Nephron (organoid): ENCODE measurements around the gene TBCK.
A peak's percentile ranks its signal among the peaks of the same experiment; 100 is the strongest.

Source experiments
- H3K27ac Mint-ChIP-seq, 3 experiments: 2 replicates each; pipeline ENCODE4 v1.8.0; 2020; ENCODE audit warnings: mixed read lengths in 3 of 3, mild to moderate bottlenecking in 2 of 3, moderate library complexity in 1 of 3
- H3K27me3 Mint-ChIP-seq: 2 replicates; pipeline ENCODE4 v1.8.0; 2021; ENCODE audit warnings: low read depth, mild to moderate bottlenecking, moderate library complexity, mixed read lengths
- H3K36me3 Mint-ChIP-seq: 2 replicates; pipeline ENCODE4 v1.8.0; 2020; ENCODE audit warnings: low read depth, mixed read lengths
- H3K4me1 Mint-ChIP-seq: 2 replicates; pipeline ENCODE4 v1.8.0; 2020; ENCODE audit warnings: mixed read lengths
- H3K4me3 Mint-ChIP-seq, 3 experiments: 2 replicates each; pipeline ENCODE4 v1.8.0; 2020; ENCODE audit warnings: mild to moderate bottlenecking in 3 of 3, mixed read lengths in 3 of 3, moderate library complexity in 2 of 3
- H3K9me3 Mint-ChIP-seq: 2 replicates; pipeline ENCODE4 v1.8.0; 2020; ENCODE audit warnings: mixed read lengths
- CTCF ChIP-seq, 3 experiments: fragments of 200-600 bp; sonication (generic); IDR thresholded peaks; one replicate each; pipeline ENCODE4 v1.5.0; 2021; ENCODE audit warnings: antibody characterized with exemption in 3 of 3; ENCODE audit not compliant: unreplicated experiment in 3 of 3

Gene TBCK

GRCh38 chr4:106095408-106095807, 220.6 kb downstream of the TBCK start:
- Mint-ChIP-seq H3K4me1 (peaks cover 11% of the 10 kb centered on the region), H3K4me3 (no peak overlapping the region), H3K27ac (peak overlapping the region in 1 of 3 experiments; percentile 11), H3K9me3 (peaks cover 16% of the 10 kb centered on the region), H3K27me3 (no peaks in the 10 kb centered on the region), H3K36me3 (peaks cover 48% of the 10 kb centered on the region)
- TF ChIP-seq CTCF (IDR thresholded peaks at IDR 0.05; ENCODE audit: unreplicated experiment in 3 of 3), result no peak

DNA sequence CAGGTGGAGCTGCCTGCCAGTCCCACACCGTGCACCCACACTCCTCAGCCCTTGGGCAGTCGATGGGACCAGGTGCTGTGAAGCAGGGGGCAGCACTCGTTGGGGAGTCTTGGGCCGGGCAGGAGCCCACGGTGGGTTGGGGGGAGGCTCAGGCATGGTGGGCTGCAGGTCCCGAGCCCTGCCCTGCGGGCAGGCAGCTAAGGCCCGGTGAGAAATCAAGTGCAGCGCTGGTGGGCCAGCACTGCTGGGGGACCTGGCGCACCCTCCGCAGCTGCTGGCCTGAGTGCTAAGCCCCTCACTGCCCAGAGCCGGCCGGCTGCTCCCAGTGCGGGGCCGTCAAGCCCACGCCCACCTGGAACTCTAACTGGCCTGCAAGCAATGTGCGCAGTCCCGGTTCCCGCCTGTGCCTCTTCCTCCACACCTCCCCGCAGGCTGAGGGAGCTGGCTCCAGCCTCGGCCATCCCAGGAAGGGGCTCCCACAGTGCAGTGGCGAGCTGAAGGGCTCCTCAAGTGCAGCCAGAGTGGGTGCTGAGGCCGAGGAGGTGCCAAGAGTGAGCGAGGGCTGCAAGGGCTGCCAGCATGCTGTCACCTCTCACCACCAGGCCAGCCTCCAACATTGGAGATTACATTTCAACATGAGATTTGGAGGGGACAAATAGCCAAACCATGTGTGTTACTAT, 223.5 kb downstream of the TBCK start:
- no peak overlapping the region for H3K27ac Mint-ChIP-seq
- H3K4me1 Mint-ChIP-seq, result peaks cover 11% of the 10 kb centered on the region
- peaks cover 39% of the 10 kb centered on the region for H3K9me3 Mint-ChIP-seq
- TF ChIP-seq CTCF (IDR thresholded peaks at IDR 0.05; ENCODE audit: unreplicated experiment in 3 of 3), result no peak
- H3K4me3 Mint-ChIP-seq, result no peak overlapping the region
- peaks cover 77% of the 10 kb centered on the region for H3K36me3 Mint-ChIP-seq
- H3K27me3 Mint-ChIP-seq, result no peaks in the 10 kb centered on the region

GRCh38 chr4:106090826-106091225, 225.2 kb downstream of the TBCK start:
- Mint-ChIP-seq H3K4me1 (peaks cover 5% of the 10 kb centered on the region), H3K36me3 (peaks cover 94% of the 10 kb centered on the region), H3K27ac (no peak overlapping the region), H3K9me3 (peaks cover 52% of the 10 kb centered on the region), H3K27me3 (no peaks in the 10 kb centered on the region), H3K4me3 (no peak overlapping the region)
- TF ChIP-seq CTCF (IDR thresholded peaks at IDR 0.05; ENCODE audit: unreplicated experiment in 3 of 3), result no peak

DNA sequence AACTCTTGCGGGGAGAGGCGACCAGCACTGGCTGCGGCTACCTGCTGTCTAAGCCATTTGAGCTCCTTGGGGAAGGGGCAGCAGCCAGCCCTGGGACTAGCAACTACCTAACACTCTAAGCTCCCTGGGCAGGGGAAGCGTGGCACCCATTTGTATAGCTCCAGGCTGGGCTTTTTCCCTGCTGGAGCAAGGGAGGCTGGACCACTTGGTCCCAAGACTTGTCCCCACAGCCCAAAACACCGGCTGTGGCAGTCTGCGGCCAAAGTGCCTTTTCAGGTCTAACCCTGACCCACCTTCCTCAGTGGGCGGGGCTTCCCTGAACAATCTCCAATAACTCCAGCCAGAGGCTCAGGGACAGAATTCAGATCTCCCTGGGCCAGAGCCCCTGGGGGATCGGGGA, 232.9 kb downstream of the TBCK start:
- Mint-ChIP-seq H3K27me3 (no peaks in the 10 kb centered on the region), H3K4me1 (no peaks in the 10 kb centered on the region), H3K9me3 (peaks cover 65% of the 10 kb centered on the region), H3K27ac (no peak overlapping the region), H3K4me3 (no peak overlapping the region), H3K36me3 (peaks cover 95% of the 10 kb centered on the region)
- TF ChIP-seq CTCF (IDR thresholded peaks at IDR 0.05; ENCODE audit: unreplicated experiment in 3 of 3), result no peak

GRCh38 chr4:106080376-106080775, 235.6 kb downstream of the TBCK start:
- TF ChIP-seq CTCF (IDR thresholded peaks at IDR 0.05; ENCODE audit: unreplicated experiment in 3 of 3), result no peak
- no peak overlapping the region for H3K4me3 Mint-ChIP-seq
- H3K36me3 Mint-ChIP-seq, result peaks cover 92% of the 10 kb centered on the region
- H3K9me3 Mint-ChIP-seq, result peaks cover 62% of the 10 kb centered on the region
- no peak overlapping the region for H3K27ac Mint-ChIP-seq
- no peaks in the 10 kb centered on the region for H3K4me1 Mint-ChIP-seq
- H3K27me3 Mint-ChIP-seq, result no peaks in the 10 kb centered on the region

DNA sequence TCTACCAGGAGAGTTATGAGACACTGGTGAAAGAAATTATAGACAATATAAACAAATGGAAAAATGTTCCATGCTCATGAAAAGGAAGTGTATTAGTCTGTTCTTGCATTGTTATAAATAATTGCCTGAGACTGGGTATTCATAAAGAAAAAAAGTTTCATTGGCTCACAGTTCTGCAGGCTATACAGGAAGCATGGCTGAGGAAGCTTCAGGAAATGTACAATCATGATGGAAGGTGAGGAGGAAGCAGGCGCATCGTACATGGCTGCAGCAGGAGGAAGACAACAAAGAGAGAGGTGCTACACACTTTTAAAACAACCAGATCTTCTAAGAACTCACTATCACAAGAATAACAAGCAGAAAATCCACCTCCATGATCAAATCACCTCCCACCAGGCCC, 236.4 kb downstream of the TBCK start:
- Mint-ChIP-seq H3K36me3 (peaks cover 92% of the 10 kb centered on the region), H3K4me3 (no peak overlapping the region), H3K9me3 (peaks cover 68% of the 10 kb centered on the region), H3K4me1 (no peaks in the 10 kb centered on the region), H3K27me3 (no peaks in the 10 kb centered on the region), H3K27ac (no peak overlapping the region)
- no peak for TF ChIP-seq CTCF (IDR thresholded peaks at IDR 0.05; ENCODE audit: unreplicated experiment in 3 of 3)
